IPS-18c (cell line): ENCODE measurements around the gene HEXB.
"Not testable (repeated sequence)": the region's sequence is repeated elsewhere in the genome, so short reads cannot be mapped to it uniquely, and the experiment has no call there.

Experiments
- H3K4me3 ChIP-seq: 2 replicates; pipeline ENCODE4 v1.7.0; 2013; ENCODE audit warnings: low read depth, mild to moderate bottlenecking, low read length, moderate library complexity; ENCODE audit not compliant: insufficient read depth
- H3K9me3 ChIP-seq: one replicate; pipeline ENCODE4 v1.6.1; 2013; ENCODE audit warnings: mild to moderate bottlenecking, low read length, moderate library complexity; ENCODE audit not compliant: control insufficient read depth, insufficient read depth

HEXB gene

GRCh38 chr5:74679300-74679699, 5.7 kb upstream of the HEXB start:
- H3K9me3 ChIP-seq, H3K4me3 ChIP-seq: not testable (repeated sequence)

- H3K4me3 ChIP-seq: no peak overlapping the region
- no peaks in the 10 kb centered on the region for H3K9me3 ChIP-seq
Measured at GRCh38 chr5:74679966-74680365, 5.1 kb upstream of the HEXB start.

GRCh38 chr5:74685979-74686631, 1.1 kb downstream of the HEXB start:
- Histone ChIP-seq H3K9me3 (no peaks in the 10 kb centered on the region), H3K4me3 (peak overlapping the region; percentile 77)

GRCh38 chr5:74686962-74687751, 2.1 kb downstream of the HEXB start:
- no peak overlapping the region for H3K4me3 ChIP-seq
- H3K9me3 ChIP-seq: no peaks in the 10 kb centered on the region

GRCh38 chr5:74693191-74693590, 8.2 kb downstream of the HEXB start:
- H3K4me3 ChIP-seq: no peak overlapping the region
- no peaks in the 10 kb centered on the region for H3K9me3 ChIP-seq

- no peak overlapping the region for H3K4me3 ChIP-seq
- no peaks in the 10 kb centered on the region for H3K9me3 ChIP-seq
Measured at GRCh38 chr5:74717596-74717995, 32.6 kb downstream of the HEXB start.

- Histone ChIP-seq H3K9me3 (no peaks in the 10 kb centered on the region), H3K4me3 (no peak overlapping the region)
Measured at GRCh38 chr5:74722271-74722670, 37.2 kb downstream of the HEXB start.

- H3K4me3 ChIP-seq: no peak overlapping the region
- no peaks in the 10 kb centered on the region for H3K9me3 ChIP-seq
Measured at GRCh38 chr5:74725331-74725730, 40.3 kb downstream of the HEXB start.

- Histone ChIP-seq H3K4me3 (no peak overlapping the region), H3K9me3 (peaks cover 2% of the 10 kb centered on the region)
Measured at GRCh38 chr5:74736759-74737158, 51.7 kb downstream of the HEXB start.

- no peaks in the 10 kb centered on the region for H3K9me3 ChIP-seq
Measured at GRCh38 chr5:74738406-74738805, 53.4 kb downstream of the HEXB start.

GRCh38 chr5:74748742-74749141, 63.7 kb downstream of the HEXB start:
- H3K4me3 ChIP-seq, H3K9me3 ChIP-seq: not testable (repeated sequence)

More at GRCh38 chr5:74738406-74738805, 53.4 kb downstream of the HEXB start:
- no peak overlapping the region for H3K4me3 ChIP-seq

GRCh38 chr5:74761241-74761640, 76.2 kb downstream of the HEXB start:
- no peak overlapping the region for H3K4me3 ChIP-seq
- no peaks in the 10 kb centered on the region for H3K9me3 ChIP-seq

- H3K9me3 ChIP-seq: no peaks in the 10 kb centered on the region
- H3K4me3 ChIP-seq: no peak overlapping the region
Measured at GRCh38 chr5:74762599-74762998, 77.6 kb downstream of the HEXB start.

GRCh38 chr5:74763504-74763903, 78.5 kb downstream of the HEXB start:
- H3K4me3 ChIP-seq: no peak overlapping the region
- no peaks in the 10 kb centered on the region for H3K9me3 ChIP-seq

- H3K4me3 ChIP-seq: no peak overlapping the region
- no peaks in the 10 kb centered on the region for H3K9me3 ChIP-seq
Measured at GRCh38 chr5:74765201-74765600, 80.2 kb downstream of the HEXB start.

GRCh38 chr5:74765929-74766328, 80.9 kb downstream of the HEXB start:
- Histone ChIP-seq H3K4me3 (peak overlapping the region; percentile 83; the same call in 1 of the 2 replicates), H3K9me3 (no peaks in the 10 kb centered on the region)

- H3K9me3 ChIP-seq: no peaks in the 10 kb centered on the region
- peak overlapping the region; percentile 83 for H3K4me3 ChIP-seq
Measured at GRCh38 chr5:74766418-74766848, 81.4 kb downstream of the HEXB start.

- H3K9me3 ChIP-seq: no peaks in the 10 kb centered on the region
- H3K4me3 ChIP-seq: peak within 1 kb of the TSS; percentile 83
Measured at GRCh38 chr5:74766849-74767578, 82.0 kb downstream of the HEXB start, which contains the start of the genes GFM2 and NSA2. Gene GFM2, minus strand, starts transcription at chr5:74767117. Its CDS starts 3,375 bp downstream, at chr5:74763742. Gene NSA2, plus strand, starts transcription at chr5:74767249. Its CDS starts 112 bp downstream, at chr5:74767361.
